Measurements from ENCODE around the gene PPP4R2.

GRCh38 chr3:72973786-72974185 is 22.8 kb upstream of the PPP4R2 start:
- no peak for TF ChIP-seq POLR2A (IDR thresholded peaks at IDR 0.05)
- TF ChIP-seq EP300 (IDR thresholded peaks at IDR 0.05) = no peak
- no peak for TF ChIP-seq CTCF (IDR thresholded peaks at IDR 0.05)

Measured in tibial nerve (tissue), 4 donors.